Astrocyte (in vitro differentiated cells and primary cell): ENCODE measurements around the gene E2F1. TPM values are rescaled to one million over a fixed set of nuclear protein-coding genes. Genes with fewer than 3 reads are reported as not detected.

Experiments
- DNase-seq: peaks from one replicate; pipeline ENCODE4 v3.0.0-alpha.2; 2010; ENCODE audit warnings: low read depth
- FAIRE-seq: peaks from 2 replicates; lab custom pipeline; 2011; peaks lifted over from hg19 to GRCh38; lab: Jason Lieb, UNC
- H2AFZ ChIP-seq: 2 replicates; pipeline ENCODE4 v1.6.0; 2012; ENCODE audit warnings: low read depth, low read length, inconsistent platforms
- H3K27ac ChIP-seq: 2 replicates; pipeline ENCODE4 v1.5.1; 2011; ENCODE audit warnings: low read depth, low read length, inconsistent platforms
- H3K27me3 ChIP-seq: 2 replicates; pipeline ENCODE4 v1.6.0; 2011; ENCODE audit warnings: low read length, inconsistent platforms; ENCODE audit not compliant: insufficient read depth
- H3K36me3 ChIP-seq: 2 replicates; pipeline ENCODE4 v1.5.1; 2011; ENCODE audit warnings: low read length, inconsistent platforms; ENCODE audit not compliant: insufficient read depth
- H3K4me1 ChIP-seq: 2 replicates; pipeline ENCODE4 v1.5.1; 2011; ENCODE audit warnings: low read length, inconsistent platforms; ENCODE audit not compliant: insufficient read depth
- H3K4me2 ChIP-seq: 2 replicates; pipeline ENCODE4 v1.6.0; 2012; ENCODE audit warnings: low read length, inconsistent platforms
- H3K4me3 ChIP-seq: 2 replicates; pipeline ENCODE4 v1.5.1; 2011; ENCODE audit warnings: low read depth, mild to moderate bottlenecking, low read length, inconsistent platforms; ENCODE audit not compliant: insufficient read depth
- H3K79me2 ChIP-seq: 2 replicates; pipeline ENCODE4 v1.6.0; 2012; ENCODE audit warnings: mild to moderate bottlenecking, low read length, inconsistent platforms; ENCODE audit not compliant: insufficient read depth
- H3K9ac ChIP-seq: 2 replicates; pipeline ENCODE4 v1.6.0; 2012; ENCODE audit warnings: mild to moderate bottlenecking, low read length, inconsistent platforms
- H3K9me3 ChIP-seq: 2 replicates; pipeline ENCODE4 v1.5.1; 2012; ENCODE audit warnings: low read depth, mild to moderate bottlenecking, low read length, inconsistent platforms; ENCODE audit not compliant: insufficient read depth
- H4K20me1 ChIP-seq: 2 replicates; pipeline ENCODE4 v1.6.0; 2012; ENCODE audit warnings: low read length, inconsistent platforms; ENCODE audit not compliant: insufficient read depth
- H3K27ac Mint-ChIP-seq: one replicate; pipeline ENCODE4 v1.8.0; 2021; ENCODE audit warnings: mild to moderate bottlenecking, mixed read lengths; ENCODE audit not compliant: unreplicated experiment
- H3K27me3 Mint-ChIP-seq: one replicate; pipeline ENCODE4 v1.8.0; 2021; ENCODE audit warnings: low read depth, mixed read lengths; ENCODE audit not compliant: unreplicated experiment
- H3K36me3 Mint-ChIP-seq: one replicate; pipeline ENCODE4 v1.8.0; 2021; ENCODE audit warnings: low read depth, mixed read lengths; ENCODE audit not compliant: unreplicated experiment
- H3K4me1 Mint-ChIP-seq: one replicate; pipeline ENCODE4 v1.8.0; 2021; ENCODE audit warnings: low read depth, mixed read lengths; ENCODE audit not compliant: unreplicated experiment
- H3K4me3 Mint-ChIP-seq: one replicate; pipeline ENCODE4 v1.8.0; 2021; ENCODE audit warnings: mild to moderate bottlenecking, moderate library complexity, mixed read lengths; ENCODE audit not compliant: unreplicated experiment
- H3K9me3 Mint-ChIP-seq: one replicate; pipeline ENCODE4 v1.8.0; 2021; ENCODE audit warnings: mild to moderate bottlenecking, mixed read lengths; ENCODE audit not compliant: unreplicated experiment
- EZH2 ChIP-seq: IDR thresholded peaks from 2 replicates; pipeline ENCODE4 v1.6.1; 2012; ENCODE audit warnings: mild to moderate bottlenecking, low read length, inconsistent platforms; ENCODE audit not compliant: insufficient read depth
- total RNA-seq: library from RNA; stranded (reverse); gene quantifications from 2 replicates; pipeline ENCODE4 v1.2.1, GENCODE V29; 2021
- TF ChIP-seq, protein P1 (sequence below): IDR thresholded peaks from 2 replicates; pipeline ENCODE4 v1.5.1; 2011; ENCODE audit warnings: low read depth, mild to moderate bottlenecking, inconsistent platforms, low read length, moderate library complexity; ENCODE audit not compliant: insufficient read depth

The E2F1 gene
- total RNA-seq, 1 donor from 2014 or later: 2.3 TPM

DNA sequence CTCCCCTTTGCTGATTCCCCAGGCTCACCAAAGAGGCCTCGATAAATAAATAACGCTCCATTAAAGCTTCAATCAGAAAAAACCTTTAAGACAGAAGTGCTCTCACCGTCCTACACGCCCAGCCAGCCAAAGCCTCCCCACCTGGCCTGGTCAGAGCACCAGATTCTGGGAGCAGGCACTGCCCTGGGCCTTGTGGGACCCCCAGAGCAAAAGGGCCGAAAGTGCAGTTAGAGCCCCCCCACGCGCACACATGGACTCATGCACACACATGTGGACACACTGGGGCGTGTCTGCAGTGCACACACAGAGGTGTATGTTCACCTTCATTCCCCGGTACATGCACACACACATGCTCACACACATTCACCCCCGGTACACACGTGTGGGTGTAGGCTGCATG, 10.1 kb downstream of the E2F1 start:
- H3K4me3 Mint-ChIP-seq: no peak overlapping the region

DNA sequence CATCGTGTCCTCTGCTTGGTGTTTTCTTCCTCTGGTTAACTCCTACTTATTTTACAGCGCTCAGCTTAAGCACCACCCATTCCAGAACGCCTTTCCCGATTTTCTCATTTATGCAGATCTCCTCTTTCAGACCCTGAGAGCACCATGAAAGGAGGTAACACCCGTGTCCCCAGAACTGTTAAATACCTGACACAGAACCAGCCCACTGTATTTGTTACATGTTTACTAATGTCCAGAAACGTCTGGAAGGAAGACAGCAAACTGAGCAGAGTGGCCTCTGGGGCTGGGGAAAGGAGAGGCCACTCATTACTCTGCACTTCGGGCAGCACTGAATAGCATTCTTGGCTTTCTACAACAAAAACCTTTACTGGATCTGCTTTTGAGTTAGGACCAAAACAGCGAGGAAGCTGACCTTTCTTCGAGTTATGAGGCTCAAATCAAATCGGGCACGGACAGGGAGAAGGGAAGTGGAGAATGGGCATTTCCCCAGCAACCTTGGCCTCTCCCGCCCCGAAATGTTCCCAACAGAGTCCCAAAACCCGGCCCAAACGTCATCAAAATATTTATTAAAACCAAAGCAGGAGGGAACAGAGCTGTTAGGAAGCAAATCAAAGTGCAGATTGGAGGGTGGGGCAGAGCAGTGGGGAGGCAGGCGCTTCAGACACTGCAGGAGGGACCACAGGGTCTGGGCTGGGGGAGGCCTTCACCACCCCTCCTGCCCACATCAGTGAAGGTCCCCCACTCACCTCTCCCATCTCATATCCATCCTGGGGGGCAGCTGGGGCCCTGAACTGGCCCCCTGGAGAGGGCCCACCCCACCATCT, 10.8 kb downstream of the E2F1 start:
- H3K4me3 Mint-ChIP-seq: peak overlapping the region; percentile 78
- peaks cover 7% of the 10 kb centered on the region for H3K27me3 Mint-ChIP-seq
- Histone ChIP-seq H3K79me2 (peaks cover 2% of the 10 kb centered on the region), H2AFZ (peak overlapping the region; percentile 92), H3K27ac (no peak overlapping the region), H3K4me2 (peak overlapping the region; percentile 99), H3K27me3 (no peaks in the 10 kb centered on the region), H3K9ac (peak overlapping the region; percentile 78), H3K36me3 (no peaks in the 10 kb centered on the region), H3K4me3 (peak overlapping the region; percentile 65), H3K9me3 (no peaks in the 10 kb centered on the region), H3K4me1 (peaks cover 34% of the 10 kb centered on the region), H4K20me1 (peaks cover 29% of the 10 kb centered on the region)
- H3K9me3 Mint-ChIP-seq: no peaks in the 10 kb centered on the region
- no peak overlapping the region for H3K27ac Mint-ChIP-seq
- peaks cover 13% of the 10 kb centered on the region for H3K36me3 Mint-ChIP-seq
- DNase-seq (no peak), FAIRE-seq (no peak)
- TF ChIP-seq EZH2: no peak
- TF ChIP-seq, protein P1, sequence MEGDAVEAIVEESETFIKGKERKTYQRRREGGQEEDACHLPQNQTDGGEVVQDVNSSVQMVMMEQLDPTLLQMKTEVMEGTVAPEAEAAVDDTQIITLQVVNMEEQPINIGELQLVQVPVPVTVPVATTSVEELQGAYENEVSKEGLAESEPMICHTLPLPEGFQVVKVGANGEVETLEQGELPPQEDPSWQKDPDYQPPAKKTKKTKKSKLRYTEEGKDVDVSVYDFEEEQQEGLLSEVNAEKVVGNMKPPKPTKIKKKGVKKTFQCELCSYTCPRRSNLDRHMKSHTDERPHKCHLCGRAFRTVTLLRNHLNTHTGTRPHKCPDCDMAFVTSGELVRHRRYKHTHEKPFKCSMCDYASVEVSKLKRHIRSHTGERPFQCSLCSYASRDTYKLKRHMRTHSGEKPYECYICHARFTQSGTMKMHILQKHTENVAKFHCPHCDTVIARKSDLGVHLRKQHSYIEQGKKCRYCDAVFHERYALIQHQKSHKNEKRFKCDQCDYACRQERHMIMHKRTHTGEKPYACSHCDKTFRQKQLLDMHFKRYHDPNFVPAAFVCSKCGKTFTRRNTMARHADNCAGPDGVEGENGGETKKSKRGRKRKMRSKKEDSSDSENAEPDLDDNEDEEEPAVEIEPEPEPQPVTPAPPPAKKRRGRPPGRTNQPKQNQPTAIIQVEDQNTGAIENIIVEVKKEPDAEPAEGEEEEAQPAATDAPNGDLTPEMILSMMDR: no peak
- peaks cover 3% of the 10 kb centered on the region for H3K4me1 Mint-ChIP-seq

More for the DNA sequence above, 10.1 kb downstream of the E2F1 start:
- Histone ChIP-seq H3K9me3 (no peaks in the 10 kb centered on the region), H3K9ac (no peak overlapping the region), H4K20me1 (peaks cover 35% of the 10 kb centered on the region), H3K27me3 (no peaks in the 10 kb centered on the region), H3K27ac (no peak overlapping the region), H3K36me3 (no peaks in the 10 kb centered on the region), H3K4me3 (no peak overlapping the region), H3K4me2 (no peak overlapping the region), H2AFZ (no peak overlapping the region), H3K4me1 (peaks cover 29% of the 10 kb centered on the region), H3K79me2 (peaks cover 2% of the 10 kb centered on the region)
- FAIRE-seq (no peak), DNase-seq (no peak)
- Mint-ChIP-seq H3K27me3 (peaks cover 9% of the 10 kb centered on the region), H3K36me3 (peaks cover 10% of the 10 kb centered on the region), H3K9me3 (no peaks in the 10 kb centered on the region), H3K27ac (no peak overlapping the region), H3K4me1 (peaks cover 3% of the 10 kb centered on the region)
- no peak for TF ChIP-seq EZH2

DNA sequence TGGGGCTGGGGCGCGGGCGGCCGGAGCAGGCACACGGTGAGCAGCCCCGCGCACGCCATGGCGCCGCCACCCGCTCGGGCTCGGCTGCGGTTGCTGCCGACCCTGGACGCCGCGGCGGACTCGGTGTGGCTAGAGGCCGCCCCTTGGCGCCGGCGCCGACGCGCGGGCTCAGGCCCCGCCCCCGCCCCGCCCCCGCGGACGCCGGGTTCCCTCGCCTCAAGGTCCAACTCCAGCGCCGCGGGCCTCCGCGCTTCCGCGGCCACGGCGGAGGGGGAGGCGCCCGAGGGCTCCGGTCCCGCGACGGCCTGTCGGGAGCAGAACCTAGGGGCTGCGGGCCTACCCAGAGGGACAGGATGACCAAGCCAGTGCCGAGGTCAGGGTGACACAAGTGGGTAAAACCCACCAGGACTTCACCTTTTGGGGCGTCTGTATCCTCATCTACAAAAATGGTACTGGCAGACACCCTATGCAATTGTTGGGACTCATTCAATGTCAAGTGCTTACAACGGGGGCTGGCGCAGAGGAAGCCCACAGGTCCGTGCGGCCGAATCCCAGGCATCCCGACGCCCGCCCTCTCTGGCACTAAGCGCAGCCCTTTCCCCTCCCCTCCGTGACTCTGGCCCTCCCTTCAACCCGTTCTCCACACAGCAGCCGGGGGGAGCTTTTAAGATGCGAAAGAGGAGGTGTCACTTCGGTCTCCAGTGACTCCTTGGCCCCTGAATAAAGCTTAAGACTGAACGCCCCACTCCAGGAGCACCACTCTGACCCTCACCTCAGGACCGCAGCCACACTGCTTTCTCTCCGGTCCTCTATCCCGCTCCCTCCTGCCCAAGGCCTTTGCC, 11.7 kb downstream of the E2F1 start, which contains the start of gene NECAB3:
Gene NECAB3, minus strand, starts transcription at position 135 of the 842 bp plus-strand sequence. Its CDS starts 76 bp downstream, at position 59.
- Histone ChIP-seq H3K9me3 (no peaks in the 10 kb centered on the region), H4K20me1 (peaks cover 34% of the 10 kb centered on the region), H3K4me2 (peak within 1 kb of the TSS; percentile 99), H3K79me2 (peaks cover 2% of the 10 kb centered on the region), H3K4me3 (peak within 1 kb of the TSS; percentile 75), H3K27ac (no peak within 1 kb of the TSS), H3K27me3 (no peaks in the 10 kb centered on the region), H3K4me1 (peaks cover 39% of the 10 kb centered on the region), H3K9ac (peak within 1 kb of the TSS; percentile 83), H3K36me3 (no peaks in the 10 kb centered on the region), H2AFZ (peak within 1 kb of the TSS; percentile 92)
- peaks cover 8% of the 10 kb centered on the region for H3K4me1 Mint-ChIP-seq
- FAIRE-seq (no peak), DNase-seq (no peak)
- H3K27ac Mint-ChIP-seq: no peak within 1 kb of the TSS
- peaks cover 7% of the 10 kb centered on the region for H3K27me3 Mint-ChIP-seq
- peak within 1 kb of the TSS; percentile 93 for H3K4me3 Mint-ChIP-seq
- no peaks in the 10 kb centered on the region for H3K9me3 Mint-ChIP-seq
- peaks cover 19% of the 10 kb centered on the region for H3K36me3 Mint-ChIP-seq
- TF ChIP-seq, protein P1: no peak
- no peak for TF ChIP-seq EZH2
